ENCODE data around the gene CES1. TPM values are rescaled to one million over a fixed set of nuclear protein-coding genes. Genes with fewer than 3 reads are reported as not detected.

The CES1 gene
- total and polyA plus RNA-seq, 2 of the 8 experiments (the other 6 are each of a cell fraction or from before 2014, with no cell fraction given), result 0.91 to 1.2 TPM

GRCh38 chr16:55809851-55810250 lies 23.0 kb downstream of the CES1 start:
- POLR2A ChIA-PET (ENCODE audit: partially characterized antibody), result no interaction called here
- Histone ChIP-seq H3K56ac (replicated peaks; ENCODE audit: insufficient read length, low read depth, low read length) (no peak overlapping the region), H2BK20ac (ENCODE audit: low read length) (no peak overlapping the region), H4K20me1 (replicated peaks in 1 of 2; ENCODE audit: control insufficient read depth in 1 of 2, insufficient read depth in 2 of 2, low read length in 2 of 2) (no peaks in the 10 kb centered on the region), H3K4me3 (ENCODE audit: extremely low read depth in 1 of 4, insufficient read depth in 2 of 4, low read depth in 3 of 4, low read length in 4 of 4) (no peak overlapping the region), H3K14ac (ENCODE audit: insufficient read length) (no peak overlapping the region), H3K27me3 (replicated peaks in 1 of 4; ENCODE audit: control insufficient read depth in 3 of 4, extremely low read depth in 1 of 4, insufficient read depth in 3 of 4, low read length in 3 of 4) (no peaks in the 10 kb centered on the region; a peak in 1 of 7 replicates), H2BK120ac (replicated peaks; ENCODE audit: low read depth, low read length) (no peak overlapping the region), H3K79me2 (ENCODE audit: control insufficient read depth in 1 of 2, insufficient read depth in 2 of 2, low read length in 2 of 2) (no peaks in the 10 kb centered on the region), H3K79me1 (ENCODE audit: low read depth, low read length) (no peaks in the 10 kb centered on the region), H2BK15ac (ENCODE audit: low read length) (no peak overlapping the region), H3K36me3 (ENCODE audit: control insufficient read depth in 2 of 4, insufficient read depth in 4 of 4, low read length in 3 of 4) (no peaks in the 10 kb centered on the region), H3K9me3 (ENCODE audit: insufficient read depth in 2 of 2, low read depth in 1 of 2, low read length in 1 of 2) (no peaks in the 10 kb centered on the region), H3K18ac (ENCODE audit: extremely low read depth, low read length) (no peak overlapping the region), H3K23me2 (ENCODE audit: low read depth, low read length) (no peaks in the 10 kb centered on the region), H3K4ac (replicated peaks; ENCODE audit: insufficient read length, low read depth, low read length) (no peak overlapping the region), H3K4me1 (replicated peaks in 1 of 4; ENCODE audit: control insufficient read depth in 3 of 4, insufficient read depth in 4 of 4, low read length in 3 of 4) (peaks cover 0 to 7% (median under 1%) of the 10 kb centered on the region in 4 experiments; a peak in 2 of 7 replicates), H2BK5ac (ENCODE audit: low read depth, low read length) (no peak overlapping the region), H4K5ac (ENCODE audit: insufficient read length, low read depth, low read length) (no peak overlapping the region), H2AFZ (ENCODE audit: low read length) (no peak overlapping the region), H3K27ac (ENCODE audit: low read depth, low read length) (no peak overlapping the region), H3K23ac (ENCODE audit: insufficient read length) (no peak overlapping the region), H2BK12ac (ENCODE audit: low read depth, low read length) (no peak overlapping the region), H4K8ac (ENCODE audit: extremely low read depth, insufficient read depth, low read length) (no peak overlapping the region), H3K4me2 (ENCODE audit: insufficient read depth in 1 of 2, low read depth in 2 of 2, low read length in 2 of 2) (no peak overlapping the region), H4K91ac (replicated peaks; ENCODE audit: insufficient read length, low read length) (no peak overlapping the region), H3K9ac (replicated peaks in 1 of 4; ENCODE audit: extremely low read depth in 1 of 4, low read depth in 3 of 4, low read length in 3 of 4) (no peak overlapping the region), H2AK5ac (ENCODE audit: low read depth, low read length) (no peak overlapping the region)
- FAIRE-seq (no peak), DNase-seq (ENCODE audit: low read depth in 1 of 2, low spot score in 2 of 2) (no peak)
- CTCF ChIA-PET (ENCODE audit: partially characterized antibody), result interaction anchor here (0.7 kb wide), 1 partner anchor 345 kb away, joined by 3 read pairs; no protein-coding TSS in a partner anchor
- WGBS, 2 experiments (ENCODE audit: extremely low coverage in 1 of 2, insufficient coverage in 1 of 2, insufficient read length in 1 of 2, insufficient replicate concordance in 2 of 2, low coverage in 1 of 2, low lambda C conversion rate in 2 of 2, missing lambda C conversion rate in 1 of 2), result 98% methylated on average over 4 of the region's 4 CpGs; no CpG with 5 or more reads in 1 of the 2 experiments
- no peak for TF ChIP-seq POLR2A (IDR thresholded peaks at IDR 0.05; ENCODE audit: control extremely low read depth in 1 of 2, low read depth in 2 of 2, low read length in 2 of 2)
- TF ChIP-seq EZH2 (IDR thresholded peaks at IDR 0.05; ENCODE audit: low read depth, low read length, severe bottlenecking), result no peak
- TF ChIP-seq PHF8 (conservative IDR thresholded peaks at IDR 0.05; ENCODE audit: low read depth, low read length), result no peak
- TF ChIP-seq BCL11A (IDR thresholded peaks at IDR 0.05; ENCODE audit: low read depth in 2 of 2, low read length in 2 of 2), result no peak
- TF ChIP-seq SP2 (IDR thresholded peaks at IDR 0.05; ENCODE audit: low read length), result no peak

Measured in H1 (cell line).